GM10266 (cell line): ENCODE measurements around the gene PEAR1.

Source experiments
- DNase-seq: peaks from one replicate; pipeline ENCODE4 v3.0.0; 2012; ENCODE audit errors: extremely low spot score
- TF ChIP-seq, protein P1 (sequence below): IDR thresholded peaks from 2 replicates; pipeline ENCODE4 v1.5.1; 2012; ENCODE audit warnings: mild to moderate bottlenecking, low read depth; ENCODE audit not compliant: control insufficient read depth, insufficient read depth; ENCODE audit errors: missing control alignments

The PEAR1 gene

DNA sequence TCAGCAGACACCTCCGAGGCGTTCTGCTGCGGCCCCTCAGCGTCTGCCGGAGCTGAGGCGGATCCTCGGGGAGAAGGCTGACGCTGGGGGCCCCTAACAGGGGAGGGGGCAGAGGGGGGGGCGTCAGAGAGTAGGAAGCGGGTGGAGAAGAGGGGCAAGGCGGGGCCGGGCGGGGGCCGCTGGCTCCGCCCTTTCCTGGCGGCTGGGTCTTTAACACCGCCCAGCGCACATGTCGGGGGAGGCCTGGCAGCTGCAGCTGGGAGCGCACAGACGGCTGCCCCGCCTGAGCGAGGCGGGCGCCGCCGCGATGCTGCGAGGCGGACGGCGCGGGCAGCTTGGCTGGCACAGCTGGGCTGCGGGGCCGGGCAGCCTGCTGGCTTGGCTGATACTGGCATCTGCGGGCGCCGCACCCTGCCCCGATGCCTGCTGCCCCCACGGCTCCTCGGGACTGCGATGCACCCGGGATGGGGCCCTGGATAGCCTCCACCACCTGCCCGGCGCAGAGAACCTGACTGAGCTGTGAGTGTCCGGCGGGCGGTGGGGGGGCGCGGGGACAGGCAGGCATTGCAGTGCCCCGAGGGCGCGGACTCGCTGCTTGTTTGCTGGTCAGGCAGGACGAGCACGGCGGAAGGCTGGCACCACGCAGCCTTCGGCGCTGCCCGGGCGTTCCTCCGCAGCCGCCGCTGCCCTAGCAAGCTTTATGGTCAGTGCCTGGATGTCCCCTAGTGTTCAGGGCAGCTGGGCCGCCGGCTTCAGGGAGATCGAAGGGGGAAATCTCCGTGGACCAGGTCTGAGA is 32.7 kb upstream of the PEAR1 start, which contains the start of gene NTRK1:
Gene NTRK1, plus strand, starts transcription at position 238 of the 796 bp plus-strand sequence. Its CDS starts 70 bp downstream, at position 308.
- TF ChIP-seq, protein P1, sequence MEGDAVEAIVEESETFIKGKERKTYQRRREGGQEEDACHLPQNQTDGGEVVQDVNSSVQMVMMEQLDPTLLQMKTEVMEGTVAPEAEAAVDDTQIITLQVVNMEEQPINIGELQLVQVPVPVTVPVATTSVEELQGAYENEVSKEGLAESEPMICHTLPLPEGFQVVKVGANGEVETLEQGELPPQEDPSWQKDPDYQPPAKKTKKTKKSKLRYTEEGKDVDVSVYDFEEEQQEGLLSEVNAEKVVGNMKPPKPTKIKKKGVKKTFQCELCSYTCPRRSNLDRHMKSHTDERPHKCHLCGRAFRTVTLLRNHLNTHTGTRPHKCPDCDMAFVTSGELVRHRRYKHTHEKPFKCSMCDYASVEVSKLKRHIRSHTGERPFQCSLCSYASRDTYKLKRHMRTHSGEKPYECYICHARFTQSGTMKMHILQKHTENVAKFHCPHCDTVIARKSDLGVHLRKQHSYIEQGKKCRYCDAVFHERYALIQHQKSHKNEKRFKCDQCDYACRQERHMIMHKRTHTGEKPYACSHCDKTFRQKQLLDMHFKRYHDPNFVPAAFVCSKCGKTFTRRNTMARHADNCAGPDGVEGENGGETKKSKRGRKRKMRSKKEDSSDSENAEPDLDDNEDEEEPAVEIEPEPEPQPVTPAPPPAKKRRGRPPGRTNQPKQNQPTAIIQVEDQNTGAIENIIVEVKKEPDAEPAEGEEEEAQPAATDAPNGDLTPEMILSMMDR, result no peak
- DNase-seq, result peak; percentile 85

DNA sequence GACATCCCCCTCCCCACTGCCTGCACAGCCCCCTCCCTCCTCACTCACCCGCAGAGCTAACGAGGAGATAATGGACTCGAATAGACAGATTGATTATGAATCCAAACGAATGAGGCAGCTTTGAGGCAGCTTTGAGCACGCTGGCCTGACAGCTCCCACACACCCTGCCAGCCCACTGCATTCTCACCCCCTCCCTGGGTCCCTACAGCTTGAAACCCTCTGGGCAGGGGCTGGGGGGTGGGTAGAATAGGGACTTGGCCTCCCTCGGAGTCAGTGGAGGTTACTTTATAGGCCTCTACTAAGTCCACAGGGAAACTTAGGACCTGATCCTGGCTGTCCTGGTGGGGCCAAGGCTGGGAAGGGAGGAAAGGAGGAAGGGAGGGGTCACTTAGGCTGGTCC is 30.9 kb upstream of the PEAR1 start:
- DNase-seq, result no peak
- TF ChIP-seq, protein P1, result no peak

DNA sequence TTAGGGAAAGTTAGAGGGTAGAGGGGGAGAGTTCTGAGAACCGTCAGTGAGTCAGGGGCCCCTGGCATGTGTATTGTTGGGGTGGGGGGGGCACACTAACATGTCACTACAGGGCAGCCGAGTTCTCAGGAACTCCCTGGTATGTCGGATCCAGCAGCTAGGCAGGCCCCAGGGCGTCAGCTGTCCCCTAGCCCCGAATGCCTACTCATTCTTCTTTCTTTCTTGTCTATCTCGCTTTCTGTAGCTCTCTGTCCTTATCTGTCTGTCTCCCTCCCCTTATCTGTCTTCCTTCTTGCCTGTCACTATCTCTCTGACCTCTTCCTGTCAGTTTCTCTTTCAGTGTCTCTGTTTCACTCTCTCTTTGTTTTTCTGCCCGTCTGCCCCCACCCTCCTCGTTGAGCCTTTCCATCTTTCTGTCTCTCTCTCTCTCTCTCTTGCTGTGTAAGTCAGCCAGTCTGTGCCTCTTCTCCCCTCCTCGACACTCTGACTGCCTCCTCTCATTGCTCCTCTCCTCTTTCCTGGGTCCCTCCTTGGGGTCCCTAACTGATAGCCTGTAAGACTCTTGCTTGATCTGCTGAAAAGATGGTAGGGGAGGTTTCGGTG is 30.4 kb upstream of the PEAR1 start:
- TF ChIP-seq, protein P1, result no peak
- DNase-seq, result no peak

DNA sequence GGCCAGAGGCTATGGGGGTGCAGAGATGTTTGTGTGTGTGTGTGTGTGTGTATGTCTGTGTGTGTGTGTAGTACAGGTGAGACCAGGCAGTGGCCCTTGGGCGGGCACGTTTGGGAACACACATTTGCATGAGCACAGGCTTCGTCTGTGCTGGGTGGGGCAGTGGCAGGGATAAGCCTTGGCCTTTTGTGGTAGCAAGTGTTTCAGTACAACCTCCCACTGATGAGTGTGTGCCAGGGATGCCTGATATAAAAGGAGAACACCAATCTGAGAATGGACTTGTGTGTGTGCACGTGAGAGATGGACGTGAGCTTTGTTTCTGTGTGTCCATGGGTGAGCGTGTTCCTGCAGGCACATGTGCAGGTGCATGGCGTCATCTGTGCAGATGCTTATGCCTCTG is 29.9 kb upstream of the PEAR1 start:
- TF ChIP-seq, protein P1, result no peak
- DNase-seq, result no peak

DNA sequence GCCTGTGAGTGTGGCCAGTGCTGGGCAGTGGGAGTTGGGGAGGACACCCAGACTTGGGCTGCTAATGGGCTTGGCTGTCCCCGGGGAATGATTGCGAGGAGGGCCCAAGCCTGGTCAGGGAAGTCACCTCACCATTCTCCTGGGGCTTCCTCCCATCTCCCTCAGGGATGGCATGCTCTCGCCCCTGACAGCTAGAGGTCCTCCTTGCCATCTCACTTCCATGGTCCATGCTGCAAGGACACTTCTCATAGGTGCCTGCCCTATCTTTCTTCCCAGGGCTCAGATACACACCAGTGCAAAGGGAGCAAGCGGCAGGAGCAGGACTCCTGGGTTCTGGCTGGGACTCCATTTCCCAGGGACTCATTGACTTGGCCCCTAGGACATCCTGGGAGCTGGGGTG is 28.7 kb upstream of the PEAR1 start:
- no peak for DNase-seq
- TF ChIP-seq, protein P1, result no peak

DNA sequence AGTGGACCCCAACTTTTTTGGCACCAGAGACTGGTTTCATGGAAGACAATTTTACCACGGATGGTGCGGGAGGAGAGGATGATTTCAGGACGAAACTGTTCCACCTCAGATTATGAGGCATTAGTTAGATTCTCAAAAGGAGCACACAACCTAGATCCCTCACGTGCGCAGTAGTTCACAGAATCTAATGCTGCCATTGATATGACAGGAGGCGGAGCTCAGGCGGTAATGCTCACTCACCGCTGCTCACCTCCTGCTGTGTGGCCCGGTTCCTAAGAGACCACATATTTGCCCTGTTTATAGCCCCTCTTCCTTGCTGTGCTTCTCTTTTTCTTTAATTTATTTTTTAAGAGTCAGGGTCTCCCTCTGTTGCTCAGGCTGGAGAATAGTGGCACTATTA is 28.3 kb upstream of the PEAR1 start:
- no peak for DNase-seq
- TF ChIP-seq, protein P1, result no peak

DNA sequence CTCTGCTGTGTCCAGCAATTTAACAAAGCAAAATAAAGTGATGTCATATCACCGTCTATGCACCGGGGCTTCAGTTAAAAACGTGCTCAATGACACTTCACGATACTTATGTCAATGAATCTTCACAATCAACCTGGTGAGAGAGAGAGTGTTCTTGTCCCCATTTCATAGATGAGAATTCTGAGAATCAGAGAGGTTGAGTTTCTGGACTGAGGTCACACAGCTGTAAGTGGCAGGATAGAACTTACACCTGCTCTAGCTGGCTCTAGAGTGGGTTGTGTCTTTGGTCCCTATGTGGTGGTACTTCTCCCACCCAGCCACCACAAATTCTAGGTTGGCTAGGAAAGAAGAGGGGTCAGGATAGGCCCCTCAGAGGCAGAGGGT is 27.7 kb upstream of the PEAR1 start:
- TF ChIP-seq, protein P1, result no peak
- no peak for DNase-seq
